Hepatocyte (in vitro differentiated cells): ENCODE results near the gene UTP11.

Experiments used
- EZH2 ChIP-seq: fragments of 200-600 bp; sonication (generic); IDR thresholded peaks from 2 replicates; pipeline ENCODE4 v1.6.1; 2016; ENCODE audit warnings: antibody characterized with exemption, mild to moderate bottlenecking, borderline replicate concordance
- TF ChIP-seq, protein P1 (sequence below): fragments of 200-600 bp; sonication (generic); IDR thresholded peaks from 2 replicates; pipeline ENCODE4 v1.5.1; 2016; ENCODE audit warnings: antibody characterized with exemption, mild to moderate bottlenecking; ENCODE audit not compliant: poor library complexity

DNA sequence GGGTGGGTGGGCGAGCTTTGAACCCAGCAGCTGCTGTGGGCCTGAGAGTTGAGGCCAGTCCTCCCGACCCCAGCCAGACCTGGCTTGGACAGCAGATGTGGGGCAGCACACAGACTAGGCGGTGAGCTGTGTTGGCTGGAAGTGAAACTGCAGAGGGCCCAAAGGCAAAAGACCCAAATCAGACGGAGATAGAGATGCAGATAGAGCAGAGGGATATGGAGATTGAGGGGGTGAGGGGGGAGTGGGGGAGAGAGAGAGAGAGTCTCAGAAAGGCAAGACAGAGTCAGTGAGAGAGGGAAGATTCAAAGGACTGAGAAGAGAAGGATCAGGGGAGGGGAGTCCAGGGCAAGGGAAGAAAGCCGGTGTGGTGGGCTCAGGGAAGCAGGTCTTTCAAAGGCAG is 51.1 kb downstream of the UTP11 start:
- no peak for TF ChIP-seq EZH2
- TF ChIP-seq, protein P1, sequence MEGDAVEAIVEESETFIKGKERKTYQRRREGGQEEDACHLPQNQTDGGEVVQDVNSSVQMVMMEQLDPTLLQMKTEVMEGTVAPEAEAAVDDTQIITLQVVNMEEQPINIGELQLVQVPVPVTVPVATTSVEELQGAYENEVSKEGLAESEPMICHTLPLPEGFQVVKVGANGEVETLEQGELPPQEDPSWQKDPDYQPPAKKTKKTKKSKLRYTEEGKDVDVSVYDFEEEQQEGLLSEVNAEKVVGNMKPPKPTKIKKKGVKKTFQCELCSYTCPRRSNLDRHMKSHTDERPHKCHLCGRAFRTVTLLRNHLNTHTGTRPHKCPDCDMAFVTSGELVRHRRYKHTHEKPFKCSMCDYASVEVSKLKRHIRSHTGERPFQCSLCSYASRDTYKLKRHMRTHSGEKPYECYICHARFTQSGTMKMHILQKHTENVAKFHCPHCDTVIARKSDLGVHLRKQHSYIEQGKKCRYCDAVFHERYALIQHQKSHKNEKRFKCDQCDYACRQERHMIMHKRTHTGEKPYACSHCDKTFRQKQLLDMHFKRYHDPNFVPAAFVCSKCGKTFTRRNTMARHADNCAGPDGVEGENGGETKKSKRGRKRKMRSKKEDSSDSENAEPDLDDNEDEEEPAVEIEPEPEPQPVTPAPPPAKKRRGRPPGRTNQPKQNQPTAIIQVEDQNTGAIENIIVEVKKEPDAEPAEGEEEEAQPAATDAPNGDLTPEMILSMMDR: no peak
